Keratinocyte (primary cell): ENCODE results near the gene SKOR1.

Experiments
- EZH2 ChIP-seq: IDR thresholded peaks from one replicate; pipeline ENCODE4 v1.6.1; 2012; ENCODE audit warnings: inconsistent platforms, mild to moderate bottlenecking, low read length, moderate library complexity
- TF ChIP-seq, protein P1 (sequence below), 3 experiments: IDR thresholded peaks in 1 of 3; conservative IDR thresholded peaks in 1 of 3; optimal IDR thresholded peaks in 1 of 3; 2 replicates in 2 of 3; 3 replicates in 1 of 3; pipeline versions ENCODE3 to v1.5.1; 2011; ENCODE audit warnings: low read length in 3 of 3, mild to moderate bottlenecking in 3 of 3, moderate library complexity in 2 of 3, control low read depth in 1 of 3, inconsistent platforms in 1 of 3; ENCODE audit not compliant: insufficient read depth in 2 of 3; ENCODE audit errors: extremely low read depth in 1 of 3

DNA sequence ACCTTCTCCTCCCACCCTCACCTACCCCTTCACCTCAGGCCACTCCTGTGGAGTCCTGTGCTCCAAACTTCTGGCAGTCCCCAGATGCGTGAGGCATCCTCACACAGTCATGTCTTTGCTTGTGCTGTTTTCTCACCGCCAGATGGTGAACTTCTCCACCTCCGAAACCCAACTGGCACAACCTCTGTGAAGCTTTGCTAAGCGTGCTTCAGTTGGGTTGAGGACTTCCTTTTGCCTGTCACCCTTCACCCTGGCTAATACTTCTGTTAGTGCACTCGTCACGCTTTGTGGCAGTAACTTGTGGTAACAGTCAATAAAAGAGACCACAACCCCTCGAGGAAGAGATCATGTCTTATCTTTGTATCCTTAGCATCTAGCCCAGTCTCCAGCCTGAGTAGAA lies 42.0 kb upstream of the SKOR1 start:
- TF ChIP-seq, protein P1, sequence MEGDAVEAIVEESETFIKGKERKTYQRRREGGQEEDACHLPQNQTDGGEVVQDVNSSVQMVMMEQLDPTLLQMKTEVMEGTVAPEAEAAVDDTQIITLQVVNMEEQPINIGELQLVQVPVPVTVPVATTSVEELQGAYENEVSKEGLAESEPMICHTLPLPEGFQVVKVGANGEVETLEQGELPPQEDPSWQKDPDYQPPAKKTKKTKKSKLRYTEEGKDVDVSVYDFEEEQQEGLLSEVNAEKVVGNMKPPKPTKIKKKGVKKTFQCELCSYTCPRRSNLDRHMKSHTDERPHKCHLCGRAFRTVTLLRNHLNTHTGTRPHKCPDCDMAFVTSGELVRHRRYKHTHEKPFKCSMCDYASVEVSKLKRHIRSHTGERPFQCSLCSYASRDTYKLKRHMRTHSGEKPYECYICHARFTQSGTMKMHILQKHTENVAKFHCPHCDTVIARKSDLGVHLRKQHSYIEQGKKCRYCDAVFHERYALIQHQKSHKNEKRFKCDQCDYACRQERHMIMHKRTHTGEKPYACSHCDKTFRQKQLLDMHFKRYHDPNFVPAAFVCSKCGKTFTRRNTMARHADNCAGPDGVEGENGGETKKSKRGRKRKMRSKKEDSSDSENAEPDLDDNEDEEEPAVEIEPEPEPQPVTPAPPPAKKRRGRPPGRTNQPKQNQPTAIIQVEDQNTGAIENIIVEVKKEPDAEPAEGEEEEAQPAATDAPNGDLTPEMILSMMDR (optimal IDR thresholded peaks at IDR 0.05 in 1 of 3, IDR thresholded peaks at IDR 0.05 in 1 of 3, conservative IDR thresholded peaks at IDR 0.05 in 1 of 3; ENCODE audit: extremely low read depth in 1 of 3, insufficient read depth in 2 of 3, low read length in 3 of 3), result no peak
- TF ChIP-seq EZH2, result no peak
